GM23338 (cell line): ENCODE measurements around the gene SLC45A1. TPM values are rescaled to one million over a fixed set of nuclear protein-coding genes. Genes with fewer than 3 reads are reported as not detected.

Source experiments
- ATAC-seq: fragments of 200-7000 bp; cut with Tn5 transposase; 3 replicates; pipeline ENCODE4 v1.9.1; 2020
- DNase-seq: peaks from one replicate; pipeline ENCODE4 v3.0.0-alpha.2; 2015; ENCODE audit warnings: low spot score
- H2AFZ ChIP-seq: fragments of 200-600 bp; sonication (generic); 2 replicates; pipeline ENCODE4 v1.8.0; 2016; ENCODE audit warnings: antibody characterized with exemption, mild to moderate bottlenecking, moderate library complexity
- H3F3A ChIP-seq: fragments of 200-600 bp; sonication (generic); replicated peaks from 2 replicates; pipeline ENCODE4 v1.8.0; 2017; ENCODE audit warnings: antibody characterized with exemption, mixed run types, low read depth
- H3K27ac ChIP-seq: fragments of 200-600 bp; sonication (generic); 2 replicates; pipeline ENCODE4 v1.6.1; 2016; ENCODE audit warnings: low read depth
- H3K27me3 ChIP-seq: fragments of 200-600 bp; sonication (generic); 2 replicates; pipeline ENCODE4 v1.8.0; 2016; ENCODE audit warnings: mild to moderate bottlenecking, mixed run types, moderate library complexity; ENCODE audit not compliant: insufficient read depth
- H3K36me3 ChIP-seq: fragments of 200-600 bp; sonication (generic); 2 replicates; pipeline ENCODE4 v1.8.0; 2016; ENCODE audit warnings: mild to moderate bottlenecking; ENCODE audit not compliant: insufficient read depth
- H3K4me1 ChIP-seq: fragments of 200-600 bp; sonication (generic); 2 replicates; pipeline ENCODE4 v1.8.0; 2016; ENCODE audit warnings: mild to moderate bottlenecking, moderate library complexity; ENCODE audit not compliant: insufficient read depth
- H3K4me2 ChIP-seq: fragments of 200-600 bp; sonication (generic); 2 replicates; pipeline ENCODE4 v1.7.1; 2017; ENCODE audit warnings: mixed run types
- H3K4me3 ChIP-seq: fragments of 200-600 bp; sonication (generic); 2 replicates; pipeline ENCODE4 v1.6.1; 2016; ENCODE audit warnings: mixed run types
- H3K79me2 ChIP-seq: fragments of 200-600 bp; sonication (generic); replicated peaks from 2 replicates; pipeline ENCODE4 v1.8.0; 2017; ENCODE audit warnings: mild to moderate bottlenecking; ENCODE audit not compliant: insufficient read depth
- H3K9me2 ChIP-seq: fragments of 200-600 bp; sonication (generic); 2 replicates; pipeline ENCODE4 v1.8.0; 2017; ENCODE audit not compliant: insufficient read depth
- H4K20me1 ChIP-seq: fragments of 200-600 bp; sonication (generic); replicated peaks from 2 replicates; pipeline ENCODE4 v1.8.0; 2017; ENCODE audit warnings: mild to moderate bottlenecking; ENCODE audit not compliant: insufficient read depth
- H3K27ac Mint-ChIP-seq: 2 replicates; pipeline ENCODE4 v1.8.0; 2020; ENCODE audit warnings: inconsistent platforms, mild to moderate bottlenecking, moderate library complexity, mixed read lengths
- H3K27me3 Mint-ChIP-seq: 3 replicates; pipeline ENCODE4 v1.8.0; 2022; ENCODE audit warnings: low read depth, mild to moderate bottlenecking, moderate library complexity, mixed read lengths, inconsistent platforms; ENCODE audit not compliant: insufficient read depth, poor library complexity
- H3K36me3 Mint-ChIP-seq: 3 replicates; pipeline ENCODE4 v1.8.0; 2021; ENCODE audit warnings: low read depth, mild to moderate bottlenecking, inconsistent platforms, moderate library complexity, mixed read lengths
- H3K4me1 Mint-ChIP-seq: 3 replicates; pipeline ENCODE4 v1.8.0; 2020; ENCODE audit warnings: mild to moderate bottlenecking, inconsistent platforms, mixed read lengths
- H3K4me3 Mint-ChIP-seq: 3 replicates; pipeline ENCODE4 v1.8.0; 2021; ENCODE audit warnings: moderate library complexity, mild to moderate bottlenecking, inconsistent platforms, mixed read lengths
- H3K9me3 Mint-ChIP-seq: 3 replicates; pipeline ENCODE4 v1.8.0; 2020; ENCODE audit warnings: moderate library complexity, mild to moderate bottlenecking, inconsistent platforms, mixed read lengths
- CTCF ChIP-seq, 2 experiments: fragments of 200-600 bp in 1 of 2; sonication (generic) in 1 of 2; conservative IDR thresholded peaks; 2 replicates each; pipeline versions ENCODE4 v1.5.1 to v1.6.1; 2016 to 2017; ENCODE audit warnings: antibody characterized with exemption in 2 of 2, low read depth in 2 of 2, mild to moderate bottlenecking in 2 of 2, moderate library complexity in 1 of 2
- ETS1 ChIP-seq: IDR thresholded peaks from 2 replicates; pipeline ENCODE4 v1.6.1; 2016; ENCODE audit warnings: antibody characterized with exemption
- JUNB ChIP-seq: IDR thresholded peaks from one replicate; pipeline ENCODE4 v1.6.1; 2016; ENCODE audit warnings: antibody characterized with exemption; ENCODE audit not compliant: unreplicated experiment
- POLR2AphosphoS5 ChIP-seq: IDR thresholded peaks from 2 replicates; pipeline ENCODE4 v1.6.1; 2016; ENCODE audit warnings: antibody characterized with exemption, low read depth
- ZNF462 ChIP-seq: fragments of 250-450 bp; sonication (Bioruptor Pico); IDR thresholded peaks from 2 replicates; pipeline ENCODE4 v1.5.0; 2020; ENCODE audit warnings: mild to moderate bottlenecking, moderate library complexity
- polyA plus RNA-seq: library from polyadenylated mRNA; unstranded; fragments of >200 nt; fragmentation: Nextera tagmentation; extraction: Ambion mirVana; gene quantifications from 2 replicates; pipeline ENCODE4 v1.2.1, GENCODE V29; 2016
- total RNA-seq: library from RNA; depleted of rRNA; stranded (reverse); fragments of >200 nt; shearing (Covaris generic); gene quantifications from 2 replicates; pipeline ENCODE4 v1.2.3, GENCODE V29; 2014

SLC45A1 gene
- total and polyA plus RNA-seq, 2 experiments from 2014 or later, result 1.3 to 2.3 TPM

- no peak for ATAC-seq
- Mint-ChIP-seq H3K36me3 (peaks cover 4% of the 10 kb centered on the region; the same call in 1 of the 3 replicates), H3K4me1 (peaks cover 30% of the 10 kb centered on the region), H3K27me3 (peaks cover 26% of the 10 kb centered on the region), H3K27ac (no peak overlapping the region), H3K4me3 (no peak overlapping the region), H3K9me3 (peaks cover 2% of the 10 kb centered on the region; the same call in 2 of the 3 replicates)
- Histone ChIP-seq H3K36me3 (no peaks in the 10 kb centered on the region), H2AFZ (no peak overlapping the region), H3K4me1 (peaks cover 9% of the 10 kb centered on the region; the same call in 1 of the 2 replicates), H3K27me3 (no peaks in the 10 kb centered on the region), H3K27ac (no peak overlapping the region), H4K20me1 (peaks cover 8% of the 10 kb centered on the region; the same call in 1 of the 2 replicates), H3K79me2 (no peaks in the 10 kb centered on the region), H3K4me2 (no peak overlapping the region), H3F3A (peaks cover 12% of the 10 kb centered on the region; the same call in 1 of the 2 replicates), H3K9me2 (no peaks in the 10 kb centered on the region; the same call in 1 of the 2 replicates), H3K4me3 (no peak overlapping the region)
- no peak for DNase-seq
- no peak for TF ChIP-seq ETS1
- no peak for TF ChIP-seq POLR2AphosphoS5
- TF ChIP-seq CTCF (conservative IDR thresholded peaks at IDR 0.05; ENCODE audit: low read depth in 2 of 2), result no peak
Measured at GRCh38 chr1:8348047-8348776, 30.3 kb downstream of the SLC45A1 start.

DNA sequence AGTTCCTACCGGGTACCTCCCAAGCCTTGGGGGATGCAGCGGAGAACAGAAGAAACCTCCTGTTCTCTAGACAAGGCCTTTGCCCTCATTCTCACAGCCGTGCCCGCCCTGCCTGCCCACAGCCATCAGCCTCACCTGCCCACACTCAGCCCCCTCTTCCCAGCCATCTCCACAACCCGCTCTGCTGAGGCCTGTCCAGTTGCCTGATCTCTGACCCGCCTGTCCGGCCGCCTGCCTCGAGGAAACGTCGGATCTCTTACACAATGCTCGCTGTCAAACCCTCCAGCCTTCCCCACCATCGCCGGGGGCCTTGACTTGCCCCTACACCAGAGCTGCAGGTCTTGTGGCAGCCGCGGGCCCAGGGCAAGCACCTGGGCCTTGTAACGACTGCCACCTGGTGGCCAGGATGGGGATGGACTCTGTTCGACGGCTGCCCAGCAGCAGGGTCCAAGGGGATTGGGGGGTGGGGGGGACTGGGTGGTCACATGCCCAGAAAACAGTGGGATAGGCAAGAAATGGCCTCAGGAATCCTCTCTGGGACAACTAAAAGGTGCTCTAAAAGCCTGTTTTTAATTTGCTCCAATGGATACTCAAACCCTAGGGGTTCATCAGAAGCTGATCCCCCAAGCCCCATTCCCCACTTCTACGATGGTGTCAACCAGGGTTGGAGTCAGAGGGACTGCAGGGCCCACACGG, 31.0 kb downstream of the SLC45A1 start:
- Histone ChIP-seq H3K4me3 (no peak overlapping the region), H3K79me2 (no peaks in the 10 kb centered on the region), H3K4me1 (peaks cover 10% of the 10 kb centered on the region; the same call in 1 of the 2 replicates), H3K4me2 (no peak overlapping the region), H3K9me2 (no peaks in the 10 kb centered on the region; the same call in 1 of the 2 replicates), H3K27me3 (no peaks in the 10 kb centered on the region), H3K36me3 (no peaks in the 10 kb centered on the region), H4K20me1 (peaks cover 8% of the 10 kb centered on the region; the same call in 1 of the 2 replicates), H3F3A (peaks cover 19% of the 10 kb centered on the region; the same call in 1 of the 2 replicates), H3K27ac (no peak overlapping the region), H2AFZ (no peak overlapping the region)
- DNase-seq (peak; percentile 83), ATAC-seq (peak; percentile 69)
- TF ChIP-seq ZNF462 (CRISPR knock-in tag) (no peak), JUNB (no peak), POLR2AphosphoS5 (peak; percentile 14; the same call in 1 of the 2 replicates), CTCF (conservative IDR thresholded peaks at IDR 0.05; ENCODE audit: low read depth in 2 of 2) (peak; percentile 86 to 94)
- Mint-ChIP-seq H3K4me1 (peaks cover 32% of the 10 kb centered on the region), H3K9me3 (peaks cover 2% of the 10 kb centered on the region; the same call in 2 of the 3 replicates), H3K27ac (no peak overlapping the region; the same call in 1 of the 2 replicates), H3K27me3 (peaks cover 27% of the 10 kb centered on the region), H3K36me3 (peaks cover 9% of the 10 kb centered on the region; the same call in 2 of the 3 replicates), H3K4me3 (no peak overlapping the region; the same call in 2 of the 3 replicates)
